AG09309 (cell line): ENCODE measurements around the gene MORN3.

ENCODE experiments used
- DNase-seq: peaks from one replicate; pipeline ENCODE4 v3.0.0-alpha.2; 2010; ENCODE audit warnings: low read depth
- H3K4me3 ChIP-seq: 2 replicates; pipeline ENCODE4 v1.5.1; 2011; ENCODE audit warnings: mild to moderate bottlenecking, low read depth, low read length, moderate library complexity; ENCODE audit not compliant: control insufficient read depth
- CTCF ChIP-seq: IDR thresholded peaks from 2 replicates; pipeline ENCODE4 v1.5.1; 2011; ENCODE audit warnings: mild to moderate bottlenecking, low read depth, low read length, inconsistent platforms; ENCODE audit not compliant: insufficient read depth, control insufficient read depth; ENCODE audit errors: missing control alignments

MORN3 gene

DNA sequence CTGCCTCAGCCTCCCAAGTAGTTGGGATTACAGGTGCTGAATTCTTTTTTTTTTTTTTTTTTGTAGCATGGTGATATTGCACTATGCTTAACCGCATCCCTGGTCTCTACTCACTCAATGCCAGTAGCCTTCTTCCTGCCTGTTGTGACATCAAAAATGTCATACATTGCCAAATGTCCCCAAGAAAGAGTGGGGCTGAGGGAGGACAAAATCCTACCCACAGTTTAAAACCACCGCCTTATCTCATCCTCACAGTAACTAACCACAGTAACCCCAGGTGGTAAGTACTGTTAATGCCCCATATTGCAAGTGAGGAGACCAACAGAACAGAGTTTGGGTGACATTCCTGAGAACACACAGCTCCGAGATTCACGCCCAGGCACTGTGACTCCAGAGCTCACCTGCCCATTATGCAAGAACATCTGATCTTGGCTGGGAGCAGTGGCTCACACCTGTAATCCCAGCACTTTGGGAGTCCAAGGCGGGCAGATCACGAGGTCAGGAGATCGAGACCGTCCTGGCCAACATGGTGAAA is 19.6 kb downstream of the MORN3 start:
- no peak for DNase-seq
- H3K4me3 ChIP-seq = no peak overlapping the region
- no peak for TF ChIP-seq CTCF

DNA sequence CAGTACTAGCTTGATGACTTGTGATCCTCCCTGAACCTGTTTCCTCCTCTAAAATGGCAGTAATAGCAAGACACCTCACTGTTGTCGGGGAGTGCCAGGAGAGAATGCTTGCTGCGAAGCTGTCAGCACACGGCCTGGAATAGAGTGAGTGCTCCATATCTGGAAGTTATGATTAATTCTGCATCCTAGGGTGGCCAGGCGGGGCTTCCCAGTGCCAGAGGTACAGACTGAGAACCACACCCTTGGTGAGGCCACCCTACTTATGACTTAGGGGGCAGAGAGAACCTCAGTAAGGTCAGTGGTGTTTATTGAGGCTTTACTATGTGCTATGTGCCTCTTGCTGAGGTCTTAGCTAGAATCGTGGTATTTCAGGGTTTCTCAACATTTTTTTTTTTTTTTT is 20.1 kb downstream of the MORN3 start:
- no peak for DNase-seq
- no peak for TF ChIP-seq CTCF
- H3K4me3 ChIP-seq = no peak overlapping the region

DNA sequence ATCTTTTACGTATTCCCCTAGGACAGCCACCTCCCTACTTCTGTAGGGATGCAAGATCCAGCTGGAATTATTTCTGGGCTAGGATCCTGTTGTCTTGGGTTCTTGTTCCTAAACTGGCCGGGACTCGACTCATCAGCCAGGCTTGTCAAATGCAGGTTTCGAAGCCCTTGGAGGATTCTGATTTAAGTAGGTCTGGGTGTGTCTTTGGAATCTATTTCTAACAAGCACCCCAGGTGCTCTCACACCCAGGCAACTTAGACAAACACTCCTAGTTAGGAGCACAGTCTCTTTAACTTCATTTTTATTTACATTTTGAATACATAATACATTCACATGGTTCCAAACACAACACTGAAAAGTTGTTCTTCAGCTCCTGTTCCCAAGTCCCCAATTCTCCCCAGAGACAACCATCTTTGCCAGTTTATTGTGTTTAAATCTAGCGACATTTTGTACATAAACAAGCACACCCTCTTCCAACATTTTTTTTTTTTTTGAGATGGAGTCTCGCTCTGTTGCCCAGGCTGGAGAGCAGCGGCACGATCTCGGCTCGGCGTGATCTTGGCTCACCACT is 20.9 kb downstream of the MORN3 start:
- no peak for TF ChIP-seq CTCF
- no peak overlapping the region for H3K4me3 ChIP-seq
- DNase-seq = no peak

DNA sequence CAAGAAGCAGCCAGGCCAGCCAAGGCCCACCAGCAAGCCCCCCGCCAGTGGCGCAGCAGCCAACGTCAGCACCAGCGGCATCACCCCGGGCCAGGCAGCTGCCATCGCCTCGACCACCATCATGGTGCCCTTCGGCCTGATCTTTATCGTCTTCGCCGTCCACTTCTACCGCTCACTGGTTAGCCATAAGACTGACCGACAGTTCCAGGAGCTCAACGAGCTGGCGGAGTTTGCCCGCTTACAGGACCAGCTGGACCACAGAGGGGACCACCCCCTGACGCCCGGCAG is 28.2 kb downstream of the MORN3 start:
- H3K4me3 ChIP-seq = no peak overlapping the region
- TF ChIP-seq CTCF = no peak
- DNase-seq = no peak

GRCh38 chr12:121638298-121639202 is 30.9 kb downstream of the MORN3 start:
- H3K4me3 ChIP-seq = no peak overlapping the region
- TF ChIP-seq CTCF = no peak
- DNase-seq = no peak

DNA sequence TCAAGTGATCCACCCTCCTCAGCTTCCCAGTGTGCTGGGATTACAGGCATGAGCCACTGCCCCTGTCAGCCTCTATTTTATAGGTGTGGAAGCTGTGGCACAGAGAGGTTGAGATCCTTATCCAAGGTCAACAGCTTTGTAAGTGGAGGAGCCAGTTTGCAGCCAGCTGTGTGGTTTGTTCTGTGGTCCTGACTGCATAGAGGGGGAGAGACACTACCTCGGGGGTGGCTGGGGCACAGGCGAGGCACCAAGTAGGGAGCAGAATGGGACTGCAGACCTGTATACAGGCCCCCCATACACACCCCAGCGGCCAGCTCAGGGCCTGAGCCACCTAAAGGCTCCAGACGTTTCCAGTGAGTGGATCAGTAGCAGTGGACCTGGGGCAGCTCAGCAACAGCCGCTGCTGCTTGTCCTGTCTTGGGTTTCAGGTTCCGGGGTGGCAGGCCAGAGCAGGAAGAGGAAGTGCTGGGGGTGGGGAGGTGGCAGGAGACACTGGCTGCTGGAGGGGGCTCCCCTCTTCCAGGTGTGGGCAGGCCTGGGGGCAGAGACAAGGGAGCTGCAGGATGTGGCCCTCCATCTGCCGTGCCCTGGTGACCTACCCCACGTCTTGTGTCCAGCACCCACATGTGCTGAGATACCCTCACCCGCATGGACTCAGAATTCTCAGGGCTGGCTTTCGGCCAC is 32.1 kb downstream of the MORN3 start:
- no peak for TF ChIP-seq CTCF
- no peak overlapping the region for H3K4me3 ChIP-seq
- DNase-seq = no peak
